OCI-LY7 (cell line): Measurements from ENCODE around the gene KCNQ1OT1. TPM values are rescaled to one million over a fixed set of nuclear protein-coding genes. Genes with fewer than 3 reads are reported as not detected.

Experiments
- Bru-seq: library from RNA; stranded (reverse); fragments of 400-500 nt; gene quantifications from one replicate; lab custom pipeline; 2021; lab: Mats Ljungman, UMichigan
- BruChase-seq, 2 experiments: library from RNA; stranded (reverse); fragments of 400-500 nt; gene quantifications; one replicate each; lab custom pipeline; 2021; lab: Mats Ljungman, UMichigan
- BruUV-seq: library from RNA; stranded (reverse); fragments of 400-500 nt; replicated peaks from 2 replicates; lab custom pipeline; 2021; lab: Mats Ljungman, UMichigan
- CTCF ChIA-PET: fragments of 300-600 bp; sonication (Branson Sonifier 250); formaldehyde crosslinking; loops from one replicate; lab custom pipeline; 2022; ENCODE audit warnings: antibody characterized with exemption; ENCODE audit not compliant: unreplicated experiment; lab: Charles Lee
- POLR2A ChIA-PET: fragments of 300-600 bp; sonication (Branson Sonifier 250); formaldehyde crosslinking; loops from one replicate; lab custom pipeline; 2022; ENCODE audit warnings: antibody characterized with exemption; lab: Charles Lee
- DNase-seq: peaks from one replicate; pipeline ENCODE4 v3.0.0-alpha.2; 2015; ENCODE audit warnings: low spot score
- H2AFZ ChIP-seq: fragments of 200-600 bp; sonication (generic), shearing (Covaris generic); 2 replicates; pipeline ENCODE4 v1.6.1; 2014; ENCODE audit warnings: mild to moderate bottlenecking, antibody characterized with exemption, low read length, moderate library complexity
- H3K27ac ChIP-seq: fragments of 200-600 bp; sonication (generic); 2 replicates; pipeline ENCODE4 v1.5.1; 2014; ENCODE audit warnings: mixed run types, low read depth, mild to moderate bottlenecking, moderate library complexity, low read length, inconsistent platforms; ENCODE audit not compliant: poor library complexity, severe bottlenecking
- H3K36me3 ChIP-seq: fragments of 200-600 bp; sonication (generic); 2 replicates; pipeline ENCODE4 v1.6.1; 2014; ENCODE audit warnings: mild to moderate bottlenecking, antibody characterized with exemption, low read length, moderate library complexity, mixed read lengths; ENCODE audit not compliant: insufficient read depth
- H3K4me1 ChIP-seq: fragments of 200-600 bp; sonication (generic); 2 replicates; pipeline ENCODE4 v1.5.1; 2014; ENCODE audit warnings: mild to moderate bottlenecking, low read length; ENCODE audit not compliant: insufficient read depth, poor library complexity, severe bottlenecking
- H3K4me2 ChIP-seq: fragments of 200-600 bp; sonication (generic); 2 replicates; pipeline ENCODE4 v1.6.1; 2014; ENCODE audit warnings: mild to moderate bottlenecking, low read length
- H3K4me3 ChIP-seq: fragments of 200-600 bp; sonication (generic); 2 replicates; pipeline ENCODE4 v1.5.1; 2014; ENCODE audit warnings: mild to moderate bottlenecking, low read depth, low read length; ENCODE audit not compliant: poor library complexity, severe bottlenecking
- H3K79me2 ChIP-seq: fragments of 200-600 bp; sonication (generic); 2 replicates; pipeline ENCODE4 v1.6.1; 2016; ENCODE audit warnings: low read depth, mild to moderate bottlenecking, low read length, moderate library complexity, mixed read lengths; ENCODE audit not compliant: insufficient read depth
- H3K9me2 ChIP-seq: fragments of 200-600 bp; sonication (generic); 2 replicates; pipeline ENCODE4 v1.6.1; 2016; ENCODE audit warnings: mild to moderate bottlenecking, low read length, mixed read lengths; ENCODE audit not compliant: insufficient read depth
- H3K9me3 ChIP-seq: fragments of 200-600 bp; sonication (generic); 2 replicates; pipeline ENCODE4 v1.6.1; 2014; ENCODE audit warnings: mild to moderate bottlenecking, mixed run types, low read length, mixed read lengths
- H4K20me1 ChIP-seq: fragments of 200-600 bp; sonication (generic); 2 replicates; pipeline ENCODE4 v1.6.1; 2014; ENCODE audit warnings: mild to moderate bottlenecking, antibody characterized with exemption, low read length, moderate library complexity, mixed read lengths; ENCODE audit not compliant: insufficient read depth
- CTCF ChIP-seq: fragments of 200-600 bp; sonication (generic); conservative IDR thresholded peaks from 2 replicates; pipeline ENCODE4 v1.5.1; 2014; ENCODE audit warnings: mild to moderate bottlenecking, antibody characterized with exemption, low read length, moderate library complexity, mixed read lengths
- EZH2phosphoT487 ChIP-seq: fragments of 200-600 bp; sonication (generic); IDR thresholded peaks from 2 replicates; pipeline ENCODE4 v1.6.1; 2018; ENCODE audit warnings: low read depth, borderline replicate concordance, mild to moderate bottlenecking, mixed run types, antibody characterized with exemption, low read length, moderate library complexity, mixed read lengths
- intact Hi-C: fragments of 100-400 bp; cut with micrococcal nuclease; formaldehyde crosslinking; loops from one replicate; pipeline ENCODE4 v1.10.0; 2022; ENCODE audit not compliant: unreplicated experiment
- long read RNA-seq: library from polyadenylated mRNA; stranded (forward); transcript quantifications from one replicate; pipeline ENCODE4 v2.0.0, GENCODE V29; 2022
- total RNA-seq, 2 experiments: library from RNA; depleted of rRNA in 1 of 2; stranded (reverse); fragments of >200 nt in 1 of 2; shearing (Covaris generic) in 1 of 2; gene quantifications; 2 replicates each; pipeline ENCODE4 v1.2.3, GENCODE V29; 2014 to 2022

KCNQ1OT1 gene
- total RNA-seq (2014; rRNA removed; shearing (Covaris generic)) (2.5 and 2.9 TPM in 2 replicates), total RNA-seq (2022) (3.4 TPM in 2 replicates), Bru-seq, nascent RNA (percentile 63 among the genes with signal in this experiment), BruChase-seq, experiment 1, labeled RNA remaining after a 6-hour chase (percentile 61 among the genes with signal in this experiment), BruChase-seq, experiment 2, labeled RNA remaining after a 2-hour chase (percentile 69 among the genes with signal in this experiment)
- long read RNA-seq, full-length matches to known transcripts, result 6 of 6 reads
- long read RNA-seq, partial matches to known transcripts, result 0 of 6 reads
- long read RNA-seq, other reads (novel, unspliced or antisense), result 0 of 6 reads

GRCh38 chr11:2699531-2700414 is at the start of gene KCNQ1OT1:
TSS of gene KCNQ1OT1 (minus strand) at chr11:2699994.
- H3K4me3 ChIP-seq, result peak within 1 kb of the TSS; percentile 71
- H4K20me1 ChIP-seq, result 0 out of 2 replicates have a peak, but pooled peaks cover 4% of the 10 kb centered on the region
- peak within 1 kb of the TSS; percentile 47; the same call in 1 of the 2 replicates for H2AFZ ChIP-seq
- no peaks in the 10 kb centered on the region for H3K9me2 ChIP-seq
- BruUV-seq, result no TSS peak
- DNase-seq, result peak; percentile 91
- no peaks in the 10 kb centered on the region for H3K9me3 ChIP-seq
- H3K4me1 ChIP-seq, result peaks cover 44% of the 10 kb centered on the region
- intact Hi-C loops, result no loop called here
- peak within 1 kb of the TSS; percentile 76 for H3K4me2 ChIP-seq
- H3K27ac ChIP-seq, result peak within 1 kb of the TSS; percentile 63
- TF ChIP-seq CTCF (0 out of 2 replicates have a peak, but pooled peaks have one; percentile 14), EZH2phosphoT487 (no peak)
- H3K36me3 ChIP-seq, result no peaks in the 10 kb centered on the region
- POLR2A ChIA-PET, result no interaction called here
- H3K79me2 ChIP-seq, result peaks cover 16% of the 10 kb centered on the region; the same call in 1 of the 2 replicates
- CTCF ChIA-PET, result no interaction called here

GRCh38 chr11:2748814-2749554 is 49.2 kb upstream of the KCNQ1OT1 start:
- H3K9me3 ChIP-seq, result no peaks in the 10 kb centered on the region
- no peaks in the 10 kb centered on the region for H3K9me2 ChIP-seq
- ChIA-PET CTCF (no interaction called here), POLR2A (interaction anchor here (1.0 kb wide), 1 partner anchor 18 kb away, joined by 3 read pairs; no protein-coding TSS in a partner anchor)
- H3K36me3 ChIP-seq, result no peaks in the 10 kb centered on the region
- no peaks in the 10 kb centered on the region for H3K79me2 ChIP-seq
- no TSS peak for BruUV-seq
- H2AFZ ChIP-seq, result no peak overlapping the region
- DNase-seq, result no peak
- TF ChIP-seq EZH2phosphoT487, result no peak
- no peaks in the 10 kb centered on the region for H3K4me1 ChIP-seq
- H4K20me1 ChIP-seq, result no peaks in the 10 kb centered on the region
- intact Hi-C loops, result no loop called here
- H3K27ac ChIP-seq, result no peak overlapping the region
- H3K4me2 ChIP-seq, result no peak overlapping the region
- no peak overlapping the region for H3K4me3 ChIP-seq
